ENCODE data around the gene KIF7. TPM values are rescaled to one million over a fixed set of nuclear protein-coding genes. Genes with fewer than 3 reads are reported as not detected.

KIF7 gene
- total and polyA plus RNA-seq, 2 experiments from 2014 or later = 4.6 to 20.1 TPM

DNA sequence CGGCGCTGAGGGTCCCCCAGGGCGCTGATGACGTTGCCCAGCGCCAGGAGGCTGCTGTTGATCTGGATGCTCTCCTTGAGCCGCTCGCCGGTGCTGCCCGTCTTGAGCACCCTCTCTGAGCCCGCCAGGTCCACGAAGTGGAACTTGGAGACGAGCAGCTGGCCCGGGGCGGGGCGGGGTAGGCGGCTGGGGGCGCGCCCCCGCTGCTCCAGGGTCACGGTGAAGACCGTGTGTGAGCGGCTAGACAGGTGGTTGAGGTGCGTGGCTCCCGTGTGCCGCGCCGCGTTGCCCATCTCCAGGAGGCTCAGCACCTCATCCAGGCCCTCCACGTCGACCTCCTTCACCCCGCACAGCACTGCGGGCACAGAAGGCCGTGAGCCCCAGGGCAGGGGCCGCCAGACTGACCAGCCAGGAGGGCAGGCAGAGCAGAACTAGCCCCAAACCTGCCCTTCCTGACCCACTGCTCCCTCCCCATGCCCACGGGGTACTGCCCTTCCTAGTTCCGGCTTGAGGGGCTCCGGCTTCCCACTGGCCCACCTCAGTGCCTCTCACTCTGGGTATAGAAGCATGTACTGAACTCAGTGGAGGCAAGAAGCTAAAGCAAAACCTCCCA, 6.1 kb downstream of the KIF7 start (continued):
- TF ChIP-seq EZH2 (IDR thresholded peaks at IDR 0.05; ENCODE audit: low read depth, unreplicated experiment) = no peak

DNA sequence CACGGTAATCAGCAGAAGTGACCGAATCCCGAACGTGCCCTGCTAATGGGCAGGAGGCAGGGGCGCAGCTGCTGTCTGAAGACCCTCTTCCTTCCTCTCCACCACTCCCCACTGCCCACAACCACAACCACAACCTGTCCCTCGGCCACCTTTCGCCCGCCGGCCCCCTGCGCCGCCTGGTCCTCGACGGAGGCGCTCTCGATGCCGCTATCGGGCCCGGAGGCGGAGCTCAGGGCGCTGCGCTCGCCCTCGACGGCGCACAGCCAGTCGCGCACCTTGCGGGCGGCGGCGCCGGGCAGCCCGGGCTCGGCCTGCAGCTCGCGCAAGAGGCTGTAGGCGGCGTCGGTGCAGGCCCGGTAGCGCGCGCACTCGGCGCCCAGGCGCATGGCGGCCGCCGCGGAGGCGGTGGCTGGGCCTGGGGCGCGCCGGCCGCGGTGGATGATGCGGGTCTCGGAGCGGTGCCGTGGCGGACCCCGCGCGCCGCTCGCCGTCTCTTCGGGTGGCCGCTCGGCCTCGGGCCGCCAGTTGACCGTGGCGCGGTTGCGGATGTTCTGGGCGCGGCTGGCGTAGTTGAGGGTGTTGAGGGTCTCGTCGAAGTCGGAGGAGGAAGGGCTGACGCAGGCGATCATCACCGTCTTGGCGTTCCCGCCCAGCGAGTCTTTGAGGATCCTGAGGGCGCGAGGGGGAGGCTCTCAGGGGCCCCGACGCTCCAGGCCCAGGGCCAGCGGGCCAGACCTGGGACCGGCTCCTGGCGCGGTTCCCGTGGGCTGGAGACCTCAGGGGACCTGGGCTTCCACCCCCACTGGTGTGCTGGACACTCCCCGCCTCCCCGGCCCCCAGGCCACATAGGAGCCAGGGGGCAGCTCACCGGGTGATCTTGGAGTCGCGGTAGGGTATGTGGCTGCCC, 6.9 kb downstream of the KIF7 start:
- ATAC-seq (peak; percentile 74), DNase-seq (ENCODE audit: low spot score) (peak; percentile 84)
- TF ChIP-seq JUNB (IDR thresholded peaks at IDR 0.05; ENCODE audit: unreplicated experiment) = no peak
- TF ChIP-seq, protein P1, sequence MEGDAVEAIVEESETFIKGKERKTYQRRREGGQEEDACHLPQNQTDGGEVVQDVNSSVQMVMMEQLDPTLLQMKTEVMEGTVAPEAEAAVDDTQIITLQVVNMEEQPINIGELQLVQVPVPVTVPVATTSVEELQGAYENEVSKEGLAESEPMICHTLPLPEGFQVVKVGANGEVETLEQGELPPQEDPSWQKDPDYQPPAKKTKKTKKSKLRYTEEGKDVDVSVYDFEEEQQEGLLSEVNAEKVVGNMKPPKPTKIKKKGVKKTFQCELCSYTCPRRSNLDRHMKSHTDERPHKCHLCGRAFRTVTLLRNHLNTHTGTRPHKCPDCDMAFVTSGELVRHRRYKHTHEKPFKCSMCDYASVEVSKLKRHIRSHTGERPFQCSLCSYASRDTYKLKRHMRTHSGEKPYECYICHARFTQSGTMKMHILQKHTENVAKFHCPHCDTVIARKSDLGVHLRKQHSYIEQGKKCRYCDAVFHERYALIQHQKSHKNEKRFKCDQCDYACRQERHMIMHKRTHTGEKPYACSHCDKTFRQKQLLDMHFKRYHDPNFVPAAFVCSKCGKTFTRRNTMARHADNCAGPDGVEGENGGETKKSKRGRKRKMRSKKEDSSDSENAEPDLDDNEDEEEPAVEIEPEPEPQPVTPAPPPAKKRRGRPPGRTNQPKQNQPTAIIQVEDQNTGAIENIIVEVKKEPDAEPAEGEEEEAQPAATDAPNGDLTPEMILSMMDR (conservative IDR thresholded peaks at IDR 0.05; ENCODE audit: low read depth in 2 of 2) = peak in 1 of 2 experiments; percentile 34; a peak in 2 of 4 replicates
- Mint-ChIP-seq H3K27me3 (ENCODE audit: insufficient read depth, low read depth, poor library complexity) (peaks cover 6% of the 10 kb centered on the region), H3K27ac (no peak overlapping the region), H3K4me3 (no peak overlapping the region), H3K36me3 (ENCODE audit: low read depth) (peaks cover 35% of the 10 kb centered on the region), H3K9me3 (no peaks in the 10 kb centered on the region), H3K4me1 (peaks cover 2% of the 10 kb centered on the region; the same call in 2 of the 3 replicates)
- Histone ChIP-seq H3K4me1 (ENCODE audit: insufficient read depth) (no peaks in the 10 kb centered on the region), H3K4me3 (peak overlapping the region; percentile 37; the same call in 1 of the 2 replicates), H2AFZ (no peak overlapping the region), H3K27me3 (ENCODE audit: insufficient read depth) (0 out of 2 replicates have a peak, but pooled peaks cover 4% of the 10 kb centered on the region), H4K20me1 (replicated peaks; ENCODE audit: insufficient read depth) (peaks cover 4% of the 10 kb centered on the region; the same call in 1 of the 2 replicates), H3K36me3 (ENCODE audit: insufficient read depth) (no peaks in the 10 kb centered on the region; the same call in 1 of the 2 replicates), H3K27ac (ENCODE audit: low read depth) (no peak overlapping the region), H3F3A (replicated peaks; ENCODE audit: low read depth) (no peaks in the 10 kb centered on the region), H3K79me2 (replicated peaks; ENCODE audit: insufficient read depth) (peaks cover 3% of the 10 kb centered on the region), H3K9me2 (ENCODE audit: insufficient read depth) (peaks cover 2% of the 10 kb centered on the region; the same call in 1 of the 2 replicates), H3K4me2 (peak overlapping the region; percentile 64; the same call in 1 of the 2 replicates)

DNA sequence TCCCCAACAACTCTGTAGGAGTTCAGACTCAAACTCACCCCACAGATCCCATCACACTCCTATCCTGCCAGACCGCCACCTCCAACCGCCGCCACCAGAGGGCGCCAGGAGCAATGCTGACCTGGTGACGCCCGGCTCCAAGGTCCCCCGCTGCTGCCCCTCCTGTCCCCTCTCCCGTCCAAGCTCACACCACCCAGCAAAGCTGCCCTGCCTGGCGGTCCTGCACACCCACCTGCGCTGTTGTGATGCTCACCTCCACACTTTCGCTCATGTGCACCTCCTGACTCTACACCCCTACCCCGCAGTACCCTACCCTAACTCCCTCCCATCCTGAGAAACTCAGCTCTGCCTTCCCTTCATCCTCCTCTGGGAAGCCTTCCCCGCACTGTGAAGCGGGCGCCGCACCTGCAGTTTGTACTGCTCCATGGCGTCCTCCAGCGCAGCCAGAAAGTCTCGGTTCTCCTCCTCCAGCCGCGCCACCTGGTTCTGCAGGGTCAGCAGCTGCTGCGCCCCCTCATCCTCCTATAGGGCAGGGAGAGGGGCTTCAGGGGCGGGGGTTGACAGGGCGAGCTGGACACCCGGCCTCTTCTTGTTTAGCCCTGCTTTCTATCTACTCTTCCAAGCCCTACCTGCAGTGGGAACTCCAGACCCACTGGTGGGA, 7.9 kb downstream of the KIF7 start:
- Mint-ChIP-seq H3K27ac (no peak overlapping the region), H3K36me3 (ENCODE audit: low read depth) (peaks cover 42% of the 10 kb centered on the region), H3K4me3 (peak overlapping the region; percentile 55; the same call in 2 of the 3 replicates), H3K27me3 (ENCODE audit: insufficient read depth, low read depth, poor library complexity) (peaks cover 6% of the 10 kb centered on the region), H3K9me3 (no peaks in the 10 kb centered on the region), H3K4me1 (peaks cover 2% of the 10 kb centered on the region; the same call in 1 of the 3 replicates)
- no peak overlapping the region for H2AFZ ChIP-seq
- H3K4me1 ChIP-seq (ENCODE audit: insufficient read depth) = no peaks in the 10 kb centered on the region
- no peaks in the 10 kb centered on the region; the same call in 1 of the 2 replicates for H3K36me3 ChIP-seq (ENCODE audit: insufficient read depth)
- H3K27ac ChIP-seq (ENCODE audit: low read depth) = no peak overlapping the region
- peaks cover 4% of the 10 kb centered on the region; the same call in 1 of the 2 replicates for H4K20me1 ChIP-seq (replicated peaks; ENCODE audit: insufficient read depth)
- H3F3A ChIP-seq (replicated peaks; ENCODE audit: low read depth) = no peaks in the 10 kb centered on the region
- peaks cover 2% of the 10 kb centered on the region; the same call in 1 of the 2 replicates for H3K9me2 ChIP-seq (ENCODE audit: insufficient read depth)
- peak overlapping the region; percentile 64; the same call in 1 of the 2 replicates for H3K4me2 ChIP-seq
- peak overlapping the region; percentile 37; the same call in 1 of the 2 replicates for H3K4me3 ChIP-seq
- ATAC-seq (peak; percentile 84), DNase-seq (ENCODE audit: low spot score) (peak; percentile 85)
- TF ChIP-seq CREB1 (CRISPR knock-in tag; IDR thresholded peaks at IDR 0.05; ENCODE audit: low read depth) = peak; percentile 64
- TF ChIP-seq, protein P1 (conservative IDR thresholded peaks at IDR 0.05; ENCODE audit: low read depth in 2 of 2) = peak; percentile 75 to 90
- TF ChIP-seq STAT1 (IDR thresholded peaks at IDR 0.05; ENCODE audit: unreplicated experiment) = no peak
- H3K79me2 ChIP-seq (replicated peaks; ENCODE audit: insufficient read depth) = no peaks in the 10 kb centered on the region
- 0 out of 2 replicates have a peak, but pooled peaks cover 4% of the 10 kb centered on the region for H3K27me3 ChIP-seq (ENCODE audit: insufficient read depth)

Measured in GM23338 (cell line).